ENCODE results near the gene SCO2.

- TF ChIP-seq CTCF (IDR thresholded peaks at IDR 0.05): no peak
- TF ChIP-seq POLR2A (IDR thresholded peaks at IDR 0.05): no peak
Observed at GRCh38 chr22:50488006-50488677, 37.3 kb downstream of the SCO2 start.

Data from right lobe of liver (tissue), 4 donors.